K562 (cell line): ENCODE results near the gene CAMSAP2. TPM values are rescaled to one million over a fixed set of nuclear protein-coding genes. Genes with fewer than 3 reads are reported as not detected.

Experiments
- ATF7 ChIP-seq: fragments of 450-650 bp; IDR thresholded peaks from 2 replicates; pipeline ENCODE4 v1.7.1; 2014; ENCODE audit warnings: mild to moderate bottlenecking, moderate library complexity
- MAFF ChIP-seq: IDR thresholded peaks from 2 replicates; pipeline ENCODE4 v1.6.1; 2012; ENCODE audit warnings: low read length, improper control_type of control experiment
- MAFK ChIP-seq: IDR thresholded peaks from 2 replicates; pipeline ENCODE4 v1.6.1; 2011; ENCODE audit warnings: low read length, improper control_type of control experiment
- MGA ChIP-seq: fragments of 450-650 bp; IDR thresholded peaks from 2 replicates; pipeline ENCODE4 v1.6.1; 2016; ENCODE audit warnings: mild to moderate bottlenecking, moderate library complexity
- ZBTB11 ChIP-seq, 3 experiments: fragments of 200-800 bp in 1 of 3; fragments of 250-450 bp in 1 of 3; fragments of 450-650 bp in 1 of 3; sonication (Bioruptor Pico) in 1 of 3; sonication (Bioruptor generic) in 1 of 3; formaldehyde crosslinking in 1 of 3; IDR thresholded peaks; 2 replicates each; pipeline versions ENCODE4 v1.6.1 to v1.8.0; 2016 to 2022; ENCODE audit warnings: mild to moderate bottlenecking in 2 of 3, missing genetic modification characterization in 2 of 3, missing compliant biosample characterization in 1 of 3, moderate library complexity in 1 of 3
- ZNF316 ChIP-seq: fragments of 450-650 bp; IDR thresholded peaks from 2 replicates; pipeline ENCODE4 v1.6.1; 2016
- ZNF395 ChIP-seq: fragments of 200-800 bp; sonication (Bioruptor generic); IDR thresholded peaks from 2 replicates; pipeline ENCODE4 v1.6.1; 2017; ENCODE audit warnings: missing genetic modification characterization, missing compliant biosample characterization
- ZNF77 ChIP-seq: fragments of 250-450 bp; sonication (Bioruptor Pico); IDR thresholded peaks from 2 replicates; pipeline ENCODE4 v1.5.0; 2020
- polyA plus RNA-seq, 8 experiments: library from polyadenylated mRNA; depleted of rRNA in 4 of 8; stranded (reverse) in 5 of 8; unstranded in 3 of 8; fragments of >200 nt; fragmentation: Nextera tagmentation in 2 of 8; fragmentation: Illumina TruSeq in 1 of 8; extraction: Ambion mirVana in 2 of 8; extraction: Trizol in 1 of 8; gene quantifications; 2 replicates each; pipeline versions ENCODE4 v1.2.1 to v1.2.3, GENCODE V29; 2011 to 2014; ENCODE audit warnings: inconsistent platforms in 1 of 8, missing spikeins in 1 of 8
- total RNA-seq, 7 experiments: library from RNA; depleted of rRNA in 6 of 7; stranded (reverse); fragments of >200 nt in 6 of 7; fragmentation: Illumina TruSeq in 2 of 7; extraction: Trizol in 2 of 7; gene quantifications; 2 replicates each; pipeline versions ENCODE4 v1.2.1 to v1.2.3, GENCODE V29; 2011 to 2021; ENCODE audit warnings: low replicate concordance in 1 of 7

Gene CAMSAP2
- total and polyA plus RNA-seq, 9 of the 15 experiments (the other 6 are each of a cell fraction or from before 2014, with no cell fraction given), result 1.4 to 7.5 (median 2.7) TPM

GRCh38 chr1:200731654-200732332 is 6.9 kb upstream of the CAMSAP2 start (continued):
- TF ChIP-seq ZBTB11 (CRISPR knock-in tag; IDR thresholded peaks at IDR 0.05) (no peak), ZNF395 (CRISPR knock-in tag) (peak; percentile 45; the same call in 1 of the 2 replicates), MAFF (peak; percentile 67), ATF7 (0 out of 2 replicates have a peak, but pooled peaks have one; percentile 12), MGA (0 out of 2 replicates have a peak, but pooled peaks have one; percentile 8), ZNF316 (peak; percentile 88), MAFK (peak; percentile 46; the same call in 1 of the 2 replicates), ZNF77 (CRISPR knock-in tag) (no peak)
